Neutrophil (primary cell): ENCODE data around the gene KMT2D.

ENCODE experiments used
- H3K27ac ChIP-seq: fragments of 200-600 bp; sonication (generic); 2 replicates; pipeline ENCODE4 v1.5.1; 2016; ENCODE audit warnings: mild to moderate bottlenecking, moderate library complexity
- H3K27me3 ChIP-seq: fragments of 200-600 bp; sonication (generic); 2 replicates; pipeline ENCODE4 v1.6.0; 2016; ENCODE audit warnings: mild to moderate bottlenecking
- H3K36me3 ChIP-seq: fragments of 200-600 bp; sonication (generic); 2 replicates; pipeline ENCODE4 v1.5.1; 2017
- H3K4me1 ChIP-seq, 2 experiments: fragments of 200-600 bp in 1 of 2; sonication (generic) in 1 of 2; 1 replicate in 1 of 2; 2 replicates in 1 of 2; pipeline versions ENCODE4 v1.5.1 to v1.6.1; 2013 to 2016; ENCODE audit warnings: low read depth in 1 of 2, low read length in 1 of 2, mild to moderate bottlenecking in 1 of 2, moderate library complexity in 1 of 2; ENCODE audit not compliant: control insufficient read depth in 1 of 2, insufficient read depth in 1 of 2
- H3K4me3 ChIP-seq, 2 experiments: fragments of 200-600 bp in 1 of 2; sonication (generic) in 1 of 2; 1 replicate in 1 of 2; 2 replicates in 1 of 2; pipeline ENCODE4 v1.5.1; 2013 to 2016; ENCODE audit warnings: low read depth in 1 of 2, low read length in 1 of 2, mild to moderate bottlenecking in 1 of 2, moderate library complexity in 1 of 2
- H3K9me3 ChIP-seq: fragments of 200-600 bp; sonication (generic); 2 replicates; pipeline ENCODE4 v1.5.1; 2016
- TF ChIP-seq, protein P1 (sequence below): fragments of 200-600 bp; sonication (generic); IDR thresholded peaks from 2 replicates; pipeline ENCODE4 v1.5.1; 2016; ENCODE audit warnings: antibody characterized with exemption

The KMT2D gene

DNA sequence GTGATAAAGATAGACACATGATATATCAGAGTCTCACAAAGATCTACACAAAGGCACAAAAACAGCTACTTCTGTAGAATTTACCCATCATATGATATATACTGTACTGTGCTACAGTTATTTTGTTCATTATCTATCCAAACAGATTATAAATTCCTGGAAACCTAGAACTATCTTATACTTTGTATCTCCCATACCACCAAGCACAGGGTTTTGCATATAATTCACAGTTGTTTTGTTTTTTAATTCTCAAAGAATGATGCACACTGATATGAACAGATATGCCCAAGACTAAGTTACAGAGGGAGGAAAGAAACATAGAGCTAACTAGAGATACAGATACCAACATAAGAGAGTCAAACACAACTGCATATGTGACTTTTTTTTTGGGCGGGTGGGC is 45.4 kb downstream of the KMT2D start:
- peaks cover 25% of the 10 kb centered on the region for H3K36me3 ChIP-seq
- TF ChIP-seq, protein P1, sequence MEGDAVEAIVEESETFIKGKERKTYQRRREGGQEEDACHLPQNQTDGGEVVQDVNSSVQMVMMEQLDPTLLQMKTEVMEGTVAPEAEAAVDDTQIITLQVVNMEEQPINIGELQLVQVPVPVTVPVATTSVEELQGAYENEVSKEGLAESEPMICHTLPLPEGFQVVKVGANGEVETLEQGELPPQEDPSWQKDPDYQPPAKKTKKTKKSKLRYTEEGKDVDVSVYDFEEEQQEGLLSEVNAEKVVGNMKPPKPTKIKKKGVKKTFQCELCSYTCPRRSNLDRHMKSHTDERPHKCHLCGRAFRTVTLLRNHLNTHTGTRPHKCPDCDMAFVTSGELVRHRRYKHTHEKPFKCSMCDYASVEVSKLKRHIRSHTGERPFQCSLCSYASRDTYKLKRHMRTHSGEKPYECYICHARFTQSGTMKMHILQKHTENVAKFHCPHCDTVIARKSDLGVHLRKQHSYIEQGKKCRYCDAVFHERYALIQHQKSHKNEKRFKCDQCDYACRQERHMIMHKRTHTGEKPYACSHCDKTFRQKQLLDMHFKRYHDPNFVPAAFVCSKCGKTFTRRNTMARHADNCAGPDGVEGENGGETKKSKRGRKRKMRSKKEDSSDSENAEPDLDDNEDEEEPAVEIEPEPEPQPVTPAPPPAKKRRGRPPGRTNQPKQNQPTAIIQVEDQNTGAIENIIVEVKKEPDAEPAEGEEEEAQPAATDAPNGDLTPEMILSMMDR, result no peak
- no peaks in the 10 kb centered on the region for H3K9me3 ChIP-seq
- H3K27ac ChIP-seq, result no peak overlapping the region
- no peaks in the 10 kb centered on the region for H3K27me3 ChIP-seq
- no peak overlapping the region for H3K4me3 ChIP-seq
- peaks cover 24% of the 10 kb centered on the region in 2 experiments for H3K4me1 ChIP-seq

DNA sequence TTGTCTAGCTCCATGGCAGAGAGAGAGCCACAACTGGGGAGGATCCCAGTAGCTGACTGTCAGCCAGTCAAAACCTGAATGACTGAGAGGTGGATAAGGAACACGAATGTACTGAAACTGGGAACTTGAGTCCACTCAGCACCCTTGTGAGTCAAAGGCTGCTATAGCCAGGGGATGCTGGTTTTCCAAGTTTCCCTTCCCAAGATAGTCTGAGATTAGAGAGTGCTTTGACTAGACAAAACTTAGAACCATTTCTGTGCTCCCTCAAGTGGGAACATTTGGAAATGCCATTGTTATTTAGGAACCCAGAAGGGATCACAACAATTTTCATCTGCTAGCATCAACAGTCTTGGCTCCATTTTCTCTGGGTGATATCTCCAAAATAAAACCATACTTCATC is 46.0 kb downstream of the KMT2D start:
- peaks cover 27% of the 10 kb centered on the region for H3K36me3 ChIP-seq
- no peak overlapping the region for H3K4me3 ChIP-seq
- H3K9me3 ChIP-seq, result no peaks in the 10 kb centered on the region
- TF ChIP-seq, protein P1, result no peak
- no peaks in the 10 kb centered on the region for H3K27me3 ChIP-seq
- H3K4me1 ChIP-seq, result peaks cover 17 to 19% of the 10 kb centered on the region in 2 experiments
- no peak overlapping the region for H3K27ac ChIP-seq

DNA sequence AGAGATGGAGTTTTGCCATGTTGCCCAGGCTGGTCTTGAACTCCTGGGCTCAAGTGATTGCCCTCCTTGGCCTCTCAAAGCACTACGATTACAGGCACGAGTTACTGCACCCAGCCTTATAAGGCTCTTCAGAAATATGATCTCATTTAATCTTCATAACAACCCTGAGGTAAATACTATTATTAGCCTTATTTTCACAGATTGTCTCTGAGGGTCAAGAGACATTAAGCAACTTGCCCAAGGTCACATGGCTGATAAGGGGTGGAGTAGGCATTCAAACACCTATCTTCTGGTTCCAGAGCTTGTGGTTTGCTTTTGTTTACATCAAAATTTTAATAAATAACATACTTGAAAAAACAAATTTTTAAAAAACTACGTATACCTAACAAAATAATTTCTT is 47.2 kb downstream of the KMT2D start:
- H3K4me3 ChIP-seq, result no peak overlapping the region
- no peaks in the 10 kb centered on the region for H3K27me3 ChIP-seq
- peaks cover 28% of the 10 kb centered on the region for H3K36me3 ChIP-seq
- TF ChIP-seq, protein P1, result no peak
- H3K4me1 ChIP-seq, result peaks cover 12% of the 10 kb centered on the region in 2 experiments
- H3K27ac ChIP-seq, result no peak overlapping the region
- no peaks in the 10 kb centered on the region for H3K9me3 ChIP-seq

DNA sequence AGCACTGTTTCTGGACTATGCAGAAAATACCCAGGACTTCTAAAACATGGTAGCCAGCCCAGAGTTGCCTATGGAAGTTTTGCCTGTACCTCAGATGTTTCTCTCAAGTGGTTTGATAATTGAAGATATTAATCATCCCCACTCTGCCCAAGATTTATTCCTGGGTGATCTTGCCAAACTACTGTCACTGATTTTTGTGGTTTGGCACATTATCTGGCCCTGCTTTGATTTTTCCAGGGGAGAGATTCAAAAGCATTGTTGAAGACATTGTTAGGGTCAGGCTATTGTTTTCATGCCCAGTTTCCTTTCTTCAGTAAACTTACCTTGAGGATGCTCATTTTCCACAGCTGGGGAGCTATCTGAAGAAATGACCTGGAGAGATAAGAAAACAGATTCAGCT is 47.9 kb downstream of the KMT2D start:
- peaks cover 28% of the 10 kb centered on the region for H3K36me3 ChIP-seq
- H3K27me3 ChIP-seq, result no peaks in the 10 kb centered on the region
- H3K4me3 ChIP-seq, result no peak overlapping the region
- no peak overlapping the region for H3K27ac ChIP-seq
- peaks cover 6 to 7% of the 10 kb centered on the region in 2 experiments for H3K4me1 ChIP-seq
- H3K9me3 ChIP-seq, result no peaks in the 10 kb centered on the region
- TF ChIP-seq, protein P1, result no peak
